Measurements from ENCODE around the gene ZNF566. TPM values are rescaled to one million over a fixed set of nuclear protein-coding genes. Genes with fewer than 3 reads are reported as not detected.

Gene ZNF566
- total RNA-seq, result 10 to 100 TPM; 12.1 to 15.0 TPM
- 7.5 TPM for polyA plus RNA-seq (ENCODE audit: insufficient read depth, low read depth, low replicate concordance)
- long read RNA-seq, donor 1, partial matches to known transcripts, result 0 of 3 reads
- long read RNA-seq, donor 1, other reads (novel, unspliced or antisense), result 0 of 3 reads
- long read RNA-seq, donor 2, partial matches to known transcripts, result 0 of 7 reads
- long read RNA-seq, donor 2, other reads (novel, unspliced or antisense), result 0 of 7 reads

- 0 to 1% methylated on average over 1 to 51 of the region's 53 CpGs for WGBS, 2 donors
- intact Hi-C loops (cut with DNase I; ENCODE audit: low total_unique reads), result no loop called here
These were observed at the start of gene ZNF566 for GRCh38 chr19:36489118-36489919. TSS of gene ZNF566 (minus strand) at chr19:36489561. CDS start at chr19:36476557, 13,004 bp downstream.

GRCh38 chr19:36528921-36529518, 39.7 kb upstream of the ZNF566 start:
- H3K9me3 ChIP-seq, result no peaks in the 10 kb centered on the region
- no peaks in the 10 kb centered on the region for H3K27me3 ChIP-seq
- H3K4me3 ChIP-seq, result peak overlapping the region; percentile 66 to 68
- TF ChIP-seq CTCF (IDR thresholded peaks at IDR 0.05) (no peak), POLR2A (IDR thresholded peaks at IDR 0.05) (no peak)
- H3K4me1 ChIP-seq, result peaks cover 10% of the 10 kb centered on the region
- H3K27ac ChIP-seq, result peak overlapping the region; percentile 90 to 93
- DNase-seq, result peak; percentile 17
- 6 to 8% methylated on average over 11 to 12 of the region's 12 CpGs for WGBS, 2 donors
- intact Hi-C loops (cut with DNase I; ENCODE audit: low total_unique reads), result no loop called here
- no peaks in the 10 kb centered on the region for H3K36me3 ChIP-seq (ENCODE audit: low read depth, missing control alignments)

More at GRCh38 chr19:36489118-36489919, at the start of gene ZNF566:
- no peaks in the 10 kb centered on the region for H3K36me3 ChIP-seq (ENCODE audit: low read depth, missing control alignments)
- TF ChIP-seq CTCF (IDR thresholded peaks at IDR 0.05) (peak in 1 of 3 experiments; percentile 13), POLR2A (IDR thresholded peaks at IDR 0.05) (no peak)
- peak within 1 kb of the TSS; percentile 91 to 93 for H3K27ac ChIP-seq
- no peaks in the 10 kb centered on the region for H3K27me3 ChIP-seq
- peaks cover 3% of the 10 kb centered on the region for H3K4me1 ChIP-seq
- DNase-seq, result peak; percentile 97
- no peaks in the 10 kb centered on the region for H3K9me3 ChIP-seq
- H3K4me3 ChIP-seq, result peak within 1 kb of the TSS; percentile 66 to 82

- peaks cover 10% of the 10 kb centered on the region for H3K4me1 ChIP-seq
- intact Hi-C loops (cut with DNase I; ENCODE audit: low total_unique reads), result no loop called here
- DNase-seq, result peak; percentile 98
- peak within 1 kb of the TSS; percentile 90 to 93 for H3K27ac ChIP-seq
- TF ChIP-seq POLR2A (IDR thresholded peaks at IDR 0.05) (no peak), CTCF (IDR thresholded peaks at IDR 0.05) (peak in 2 of 3 experiments; percentile 9 to 11)
- H3K36me3 ChIP-seq (ENCODE audit: low read depth, missing control alignments), result no peaks in the 10 kb centered on the region
- H3K9me3 ChIP-seq, result no peaks in the 10 kb centered on the region
- no peaks in the 10 kb centered on the region for H3K27me3 ChIP-seq
- H3K4me3 ChIP-seq, result peak within 1 kb of the TSS; percentile 66 to 68
- 0 to 1% methylated on average over 22 to 55 of the region's 55 CpGs for WGBS, 2 donors
These were observed 39.0 kb upstream of the ZNF566 start, which contains the start of gene ZNF260 for GRCh38 chr19:36528194-36528920. TSS of gene ZNF260 (minus strand) at chr19:36528271. CDS start at chr19:36515238, 13,033 bp downstream.

GRCh38 chr19:36527873-36528193, 38.5 kb upstream of the ZNF566 start:
- intact Hi-C loops (cut with DNase I; ENCODE audit: low total_unique reads), result no loop called here
- WGBS, 2 donors, result 0 to 1% methylated on average over 11 to 13 of the region's 13 CpGs
- no peaks in the 10 kb centered on the region for H3K9me3 ChIP-seq
- no peaks in the 10 kb centered on the region for H3K36me3 ChIP-seq (ENCODE audit: low read depth, missing control alignments)
- no peaks in the 10 kb centered on the region for H3K27me3 ChIP-seq
- no peak for DNase-seq
- TF ChIP-seq POLR2A (IDR thresholded peaks at IDR 0.05) (no peak), CTCF (IDR thresholded peaks at IDR 0.05) (no peak)
- peak overlapping the region; percentile 90 to 93 for H3K27ac ChIP-seq
- peaks cover 10% of the 10 kb centered on the region for H3K4me1 ChIP-seq
- H3K4me3 ChIP-seq, result peak overlapping the region; percentile 66 to 68

All from testis (tissue), 5 donors.